SKM-1 (cell line): ENCODE measurements around the gene ZNF850.

Experiments used
- DNase-seq: peaks from one replicate; lab custom pipeline; 2025; ENCODE audit not compliant: unreplicated experiment; lab: John Stamatoyannopoulos, UW

ZNF850 gene

DNA sequence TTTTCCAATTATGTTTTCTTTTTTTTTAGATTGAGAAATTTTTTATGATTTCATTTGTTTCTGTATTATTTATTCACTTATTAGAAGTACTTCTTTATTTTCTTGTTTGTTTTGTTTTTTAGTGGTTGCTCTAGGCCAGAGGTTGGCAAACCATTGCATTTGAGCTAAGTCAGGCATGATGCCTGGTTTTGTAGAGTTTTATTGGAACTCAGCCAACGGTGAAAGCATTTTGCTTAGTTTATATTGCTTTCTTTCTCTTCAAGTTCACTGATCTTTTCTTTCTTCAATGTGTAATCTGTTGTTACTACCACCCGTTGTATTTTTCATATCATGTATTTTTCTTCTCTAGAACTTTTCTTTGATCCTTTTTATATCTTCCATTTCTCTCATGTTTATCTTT lies 65.5 kb downstream of the ZNF850 start:
- DNase-seq, result no peak

DNA sequence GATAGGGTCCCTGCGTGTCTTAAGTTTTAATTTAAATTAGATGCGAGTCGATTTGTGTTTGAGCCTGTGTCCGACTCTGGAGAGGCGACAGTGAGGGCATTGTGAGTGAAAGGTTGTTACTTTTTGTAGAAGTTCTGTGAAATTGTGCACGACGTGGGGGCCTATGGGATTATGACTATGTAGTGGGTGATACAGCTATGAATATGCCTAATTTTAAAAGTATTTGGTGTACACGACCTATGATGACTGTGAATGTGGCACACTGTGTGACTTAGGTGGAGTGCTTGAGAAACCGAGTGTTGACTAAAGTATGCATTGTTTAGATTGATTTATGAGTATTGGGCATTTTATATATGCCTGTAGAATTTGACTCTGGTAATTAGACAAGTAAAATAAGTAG lies 84.5 kb downstream of the ZNF850 start:
- DNase-seq, result no peak

DNA sequence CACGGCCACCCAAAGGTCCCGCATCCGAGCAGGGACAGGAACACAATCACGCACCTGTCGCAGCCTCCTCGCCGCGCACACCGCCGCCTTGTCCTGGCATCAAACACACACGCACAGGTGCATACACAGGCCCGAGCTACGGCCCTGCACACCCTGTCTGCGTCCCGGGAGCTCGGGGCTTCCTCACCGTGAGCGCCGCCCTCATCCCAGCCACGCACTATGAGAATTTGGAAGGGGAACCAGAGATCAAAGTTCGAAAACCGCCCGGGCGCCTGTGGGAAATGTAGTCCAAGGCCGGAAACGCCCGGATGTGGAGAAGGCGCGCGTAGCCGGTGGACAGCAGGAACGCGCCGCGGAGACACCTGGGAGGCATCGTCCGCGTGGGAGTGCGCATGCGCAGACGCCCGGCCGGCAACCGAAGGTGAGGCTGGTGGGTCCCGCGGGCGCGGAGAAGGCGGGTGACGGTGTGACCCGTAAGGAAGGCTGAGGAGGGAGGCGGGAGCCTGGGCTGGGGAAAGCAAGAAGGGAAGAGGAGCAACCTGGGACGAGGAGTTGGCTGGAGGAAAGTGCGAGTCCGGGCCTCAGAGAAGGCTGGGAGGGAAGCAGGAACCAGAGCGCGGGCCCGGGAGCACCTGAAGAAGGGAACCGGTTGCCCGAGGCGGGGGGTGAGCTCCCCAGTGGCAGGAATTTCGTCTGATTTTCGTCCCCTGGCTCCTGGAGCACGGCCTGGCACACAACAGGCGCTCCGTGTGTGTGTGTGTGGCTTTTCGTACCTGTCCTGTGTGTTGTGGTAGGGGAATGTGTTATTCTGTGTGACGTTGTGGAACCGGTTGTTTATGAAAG lies 85.2 kb downstream of the ZNF850 start, which contains the start of gene ZNF567:
Gene ZNF567 (plus strand): TSS at position 399 of the 843 bp plus-strand sequence. CDS start 7,256 bp downstream, outside the sequence.
- DNase-seq, result peak; percentile 91

DNA sequence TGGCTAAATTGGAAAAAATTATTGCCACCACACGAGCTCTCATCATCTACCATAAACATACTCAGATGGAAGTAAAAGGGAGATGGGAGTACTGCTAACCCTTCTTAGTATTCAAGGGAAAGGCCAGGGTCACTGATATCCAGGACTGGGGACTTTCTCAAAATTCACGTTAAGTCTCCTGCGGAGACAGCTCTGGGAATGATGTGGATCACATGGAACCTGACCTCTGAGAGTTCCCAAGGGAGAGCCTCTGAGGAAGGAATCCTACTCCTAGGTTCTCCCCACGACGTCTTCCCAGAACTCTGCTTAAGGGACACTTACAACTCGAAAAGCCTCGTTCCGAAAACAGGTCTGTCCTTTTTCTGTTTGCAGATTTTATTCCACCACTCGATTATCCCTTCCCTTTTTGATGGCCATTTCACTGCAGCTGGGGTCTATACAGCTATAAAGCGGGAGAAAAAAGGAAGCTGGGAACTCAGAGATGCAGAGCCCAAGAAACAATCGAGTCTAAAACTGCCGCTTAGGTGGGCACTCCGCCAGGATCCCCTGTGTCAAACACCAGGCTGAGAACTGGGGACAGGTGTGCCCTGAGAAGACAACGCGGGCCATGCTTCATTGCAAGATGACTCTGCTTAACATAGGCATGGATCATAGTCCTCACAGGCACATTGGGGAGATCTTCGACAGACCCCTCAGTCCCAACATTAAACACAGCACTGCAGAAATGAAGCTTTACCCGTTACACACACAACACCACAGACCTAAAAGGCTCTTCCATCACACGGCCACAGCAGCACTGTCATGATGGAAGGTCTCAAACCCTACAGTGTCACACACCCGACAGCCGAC lies 86.0 kb downstream of the ZNF850 start:
- DNase-seq, result no peak

DNA sequence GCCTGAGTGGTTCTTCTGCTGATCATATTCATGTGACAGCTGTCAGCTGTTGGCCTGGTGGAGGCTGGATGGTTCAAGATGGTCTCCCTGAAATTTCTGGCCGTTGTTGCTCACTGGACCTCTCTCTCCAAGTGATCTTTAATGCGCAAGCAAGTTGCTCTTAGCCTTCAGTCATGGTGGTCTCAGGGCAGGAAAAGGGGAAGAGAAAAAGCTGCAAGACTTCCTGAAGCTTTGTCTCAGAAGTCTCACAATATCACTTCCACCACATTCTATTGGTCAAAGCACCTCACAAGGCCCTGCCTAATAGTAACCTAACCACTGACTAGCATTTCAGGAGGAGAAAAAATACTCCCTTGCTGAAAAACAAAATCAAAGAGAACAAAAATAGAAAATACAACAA lies 86.8 kb downstream of the ZNF850 start:
- no peak for DNase-seq

DNA sequence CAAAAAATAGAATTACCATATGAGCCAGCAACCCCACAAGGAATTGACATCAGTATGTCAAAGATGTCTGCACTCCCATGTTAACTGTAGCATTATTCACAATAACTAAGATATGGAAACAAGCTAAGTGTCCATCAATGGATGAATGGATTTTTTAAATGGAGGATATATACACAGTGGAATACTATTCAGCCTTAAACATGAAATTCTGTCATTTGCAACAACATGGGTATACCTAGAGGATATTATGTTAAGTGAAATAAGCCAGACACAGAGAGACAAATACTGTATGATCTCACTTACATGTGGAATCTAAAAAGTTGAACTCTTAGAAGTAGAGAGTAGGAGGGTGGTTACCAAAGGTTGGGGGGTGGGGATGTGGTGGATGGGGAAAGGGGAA lies 93.2 kb downstream of the ZNF850 start:
- no peak for DNase-seq

DNA sequence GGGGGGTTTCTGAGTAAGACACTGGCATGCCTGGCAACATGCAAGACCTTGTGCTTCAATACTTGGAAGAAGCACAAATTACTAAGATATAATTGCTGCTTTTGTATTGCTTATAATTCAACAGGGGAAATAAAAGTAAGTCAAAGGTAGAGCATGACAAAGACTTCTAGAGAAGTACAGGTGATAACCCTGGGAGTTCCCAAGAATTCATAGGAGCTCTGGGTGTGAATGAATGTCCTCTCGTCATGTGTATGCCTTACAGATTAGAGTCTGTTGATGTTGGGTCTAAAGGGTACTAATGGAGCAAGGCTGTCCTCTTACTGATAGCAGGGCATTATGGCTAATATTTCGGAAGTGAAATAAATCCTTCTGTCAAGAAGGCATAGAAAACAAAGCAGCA lies 98.4 kb downstream of the ZNF850 start:
- no peak for DNase-seq

DNA sequence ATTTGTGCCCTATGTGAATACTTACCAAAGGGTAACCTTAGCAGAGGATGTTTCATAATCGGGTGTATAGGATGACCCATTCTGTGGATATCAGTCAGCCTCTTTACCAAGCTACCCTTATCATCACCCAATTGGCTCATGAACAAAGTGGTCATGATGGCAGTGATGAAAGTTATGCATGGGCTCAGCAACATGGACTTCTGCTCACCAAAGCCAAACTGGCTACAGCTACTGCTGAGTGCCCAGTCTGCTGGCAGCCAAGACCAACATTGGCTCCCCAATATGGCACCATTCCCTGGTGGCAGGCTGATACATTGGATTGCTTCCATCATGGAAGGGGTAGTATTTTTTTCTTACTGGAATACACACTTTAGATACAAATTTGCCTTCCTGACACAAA lies 100.2 kb downstream of the ZNF850 start:
- DNase-seq, result no peak

DNA sequence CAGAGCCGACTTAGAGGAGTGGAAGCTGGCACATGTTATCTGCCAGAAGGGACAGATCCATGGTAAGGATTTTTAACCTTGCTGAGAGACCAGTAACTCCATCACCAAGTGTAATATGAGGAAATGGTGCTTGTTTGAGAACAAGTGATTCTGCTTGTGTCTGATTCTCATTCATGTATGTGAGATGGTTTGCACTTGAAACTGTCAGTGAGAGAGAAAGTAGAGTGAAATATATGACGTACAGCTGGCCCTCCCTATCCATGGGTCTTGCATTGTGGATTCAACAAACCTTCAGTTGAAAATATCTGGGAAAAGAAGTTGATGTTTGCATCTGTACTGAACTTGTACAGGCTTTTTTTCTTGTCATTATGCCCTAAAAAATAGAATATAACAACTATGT lies 104.0 kb downstream of the ZNF850 start:
- no peak for DNase-seq

DNA sequence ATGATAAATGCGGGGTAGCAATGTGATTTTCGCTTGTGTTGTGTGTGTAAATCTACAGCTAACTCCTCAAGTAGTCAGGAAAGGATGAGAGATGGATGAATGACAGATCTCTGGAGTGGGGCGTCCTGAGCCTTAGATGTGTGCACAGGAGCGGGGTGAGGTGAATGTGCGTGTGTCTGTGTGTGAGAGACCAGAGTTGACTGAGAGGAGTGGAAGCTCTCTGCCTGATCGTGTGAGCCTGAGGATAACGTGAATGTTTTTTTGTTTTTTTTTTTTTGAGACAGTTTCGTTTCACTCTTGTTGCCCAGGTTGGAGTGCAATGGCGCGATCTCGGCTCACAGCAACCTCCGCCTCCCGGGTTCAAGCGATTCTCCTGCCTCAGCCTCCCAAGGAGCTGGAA lies 106.8 kb downstream of the ZNF850 start:
- DNase-seq, result no peak
